Myocyte (in vitro differentiated cells): ENCODE results near the gene GAS2L2. TPM values are rescaled to one million over a fixed set of nuclear protein-coding genes. Genes with fewer than 3 reads are reported as not detected.

Source experiments
- DNase-seq: peaks from one replicate; pipeline ENCODE4 v3.0.0-alpha.2; 2012; ENCODE audit warnings: low read depth
- total RNA-seq: library from RNA; depleted of rRNA; stranded (reverse); fragments of >200 nt; gene quantifications from 2 replicates; pipeline ENCODE4 v1.2.3, GENCODE V29; 2014

GAS2L2 gene
- total RNA-seq, 1 donor from 2014 or later, result 0.08 TPM

DNA sequence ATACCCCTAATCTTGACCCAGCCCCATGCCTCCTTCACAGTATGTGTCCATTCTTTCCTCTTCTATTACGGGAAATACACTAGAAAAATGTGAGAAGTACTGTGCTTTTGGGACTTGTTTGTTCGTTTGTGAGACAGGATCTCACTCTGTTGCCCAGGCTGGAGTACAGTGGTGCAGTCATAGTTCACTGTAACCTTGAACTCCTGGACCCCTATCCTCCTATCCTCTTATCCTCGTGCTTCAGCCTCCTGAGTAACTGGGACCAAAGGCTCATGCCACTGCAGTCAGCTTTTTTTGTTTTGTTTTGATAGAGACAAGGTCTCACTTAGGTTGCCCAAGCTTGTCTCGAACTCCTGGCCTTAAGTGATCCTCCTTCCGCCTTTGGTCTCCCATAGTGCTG is 51.5 kb downstream of the GAS2L2 start:
- DNase-seq, result no peak

DNA sequence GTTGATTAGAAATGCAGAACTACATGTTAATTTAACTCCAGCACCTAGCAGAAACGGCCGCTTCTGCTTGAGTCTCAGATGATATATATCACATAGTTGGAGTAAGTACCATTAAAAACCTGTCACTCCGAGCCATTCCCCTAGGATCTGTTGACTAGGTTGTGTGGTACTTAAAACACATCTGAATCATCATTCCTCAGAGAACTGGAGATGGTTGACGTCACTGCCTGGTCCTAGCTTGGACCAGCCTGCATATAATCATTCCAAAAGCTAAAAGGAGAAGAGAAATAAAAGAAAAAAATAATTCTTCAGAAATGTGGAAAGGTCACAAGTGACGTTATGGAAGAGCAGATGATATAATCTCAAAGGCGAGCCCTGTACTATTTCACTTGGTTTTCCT is 52.9 kb downstream of the GAS2L2 start:
- DNase-seq, result no peak

- DNase-seq, result no peak
Observed at GRCh38 chr17:35698800-35699199, 54.2 kb downstream of the GAS2L2 start.

DNA sequence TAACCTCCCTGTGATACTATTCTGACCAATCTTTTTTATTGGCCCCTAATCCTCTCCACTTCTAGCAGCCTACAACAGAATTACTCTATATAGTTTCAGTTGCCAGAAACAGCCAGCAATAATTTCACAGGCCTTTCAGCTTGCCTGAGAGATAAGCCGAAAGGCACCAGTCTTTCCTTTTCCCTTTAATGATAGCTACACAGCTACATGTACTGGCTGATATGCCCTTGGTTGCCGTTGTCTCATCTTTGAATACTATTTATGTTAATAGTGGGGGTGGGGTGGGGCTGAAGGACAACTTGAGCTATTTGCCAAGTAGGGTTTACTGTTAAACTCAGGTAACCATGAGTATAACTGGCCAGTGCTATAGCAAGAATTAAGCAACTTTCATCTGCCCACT is 57.4 kb downstream of the GAS2L2 start:
- DNase-seq, result no peak

DNA sequence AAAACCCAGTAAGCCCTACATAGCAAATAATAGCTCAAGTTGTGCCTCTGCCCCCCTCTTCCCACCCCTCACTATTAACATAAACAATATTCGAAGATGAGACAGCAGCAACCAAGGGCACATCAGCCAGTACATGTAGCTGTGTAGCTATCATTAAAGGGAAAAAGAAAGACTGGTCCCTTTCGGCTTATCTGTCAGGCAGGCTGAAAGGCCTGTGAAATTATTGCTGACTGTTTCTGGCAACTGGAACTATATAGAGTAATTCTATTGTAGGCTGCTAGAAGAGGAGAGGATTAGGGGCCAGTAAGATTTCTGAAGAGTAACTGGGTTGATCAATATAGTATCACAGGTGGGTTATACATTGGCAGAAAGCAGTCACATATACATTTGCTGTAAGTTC is 58.1 kb downstream of the GAS2L2 start:
- DNase-seq, result no peak

Other genes starting within 250 kb of the GAS2L2 start
- not detected in 2 replicates for gene SLFN12L, start 215.6 kb downstream of the GAS2L2 start, total RNA-seq
- not detected in 2 replicates for gene SLFN14, start 192.4 kb downstream of the GAS2L2 start, total RNA-seq
- 7.4 and 12.4 TPM in 2 replicates for gene PEX12, start 174.7 kb downstream of the GAS2L2 start, total RNA-seq
- gene AP2B1, start 165.9 kb downstream of the GAS2L2 start, total RNA-seq, result 47.0 and 52.6 TPM in 2 replicates
- gene RASL10B, start 21.6 kb downstream of the GAS2L2 start, total RNA-seq, result 1.1 and 1.3 TPM in 2 replicates
- gene C17orf50, start 7.6 kb upstream of the GAS2L2 start, total RNA-seq, result not detected in 2 replicates
- 0.42 and 0.99 TPM in 2 replicates for gene MMP28, start 42.4 kb upstream of the GAS2L2 start, total RNA-seq
- gene TAF15, start 56.2 kb upstream of the GAS2L2 start, total RNA-seq, result 25.1 and 25.7 TPM in 2 replicates
- not detected in 2 replicates for gene HEATR9, start 115.7 kb upstream of the GAS2L2 start, total RNA-seq
- 0.11 and 0.62 TPM in 2 replicates for gene CCL5, start 127.1 kb upstream of the GAS2L2 start, total RNA-seq
- gene RDM1, start 177.5 kb upstream of the GAS2L2 start, total RNA-seq, result not detected in 2 replicates
- gene LYZL6, start 190.5 kb upstream of the GAS2L2 start, total RNA-seq, result not detected in 2 replicates
- gene CCL16, start 228.3 kb upstream of the GAS2L2 start, total RNA-seq, result not detected in 2 replicates
- not detected in 2 replicates for gene CCL14, start 233.5 kb upstream of the GAS2L2 start, total RNA-seq
- gene CCL15, start 248.3 kb upstream of the GAS2L2 start, total RNA-seq, result not detected in 2 replicates